Tibial nerve (tissue), 4 donors: ENCODE data around the gene MTG2.

Experiments used
- CTCF ChIP-seq, 5 experiments: fragments of 200-600 bp in 3 of 5; fragments of 450-650 bp in 2 of 5; sonication (generic) in 3 of 5; IDR thresholded peaks; one replicate each; pipeline ENCODE4 v1.5.1; 2016 to 2019; ENCODE audit warnings: antibody characterized with exemption in 5 of 5, mild to moderate bottlenecking in 3 of 5, moderate library complexity in 2 of 5
- EP300 ChIP-seq, 2 donors: sonication (generic); formaldehyde crosslinking; IDR thresholded peaks; one replicate each; pipeline ENCODE4 v1.6.1; 2017; ENCODE audit warnings: antibody characterized with exemption in 2 of 2, mild to moderate bottlenecking in 1 of 2
- POLR2A ChIP-seq, 2 donors: fragments of 450-650 bp; IDR thresholded peaks; one replicate each; pipeline ENCODE4 v1.6.1; 2017; ENCODE audit warnings: antibody characterized with exemption in 2 of 2, mild to moderate bottlenecking in 2 of 2, moderate library complexity in 2 of 2

GRCh38 chr20:62202083-62202395 is 19.2 kb downstream of the MTG2 start:
- TF ChIP-seq CTCF (IDR thresholded peaks at IDR 0.05): no peak
- TF ChIP-seq POLR2A (IDR thresholded peaks at IDR 0.05): no peak
- TF ChIP-seq EP300 (IDR thresholded peaks at IDR 0.05): no peak
